NCI-H2227 treated with DMSO at 0.1 percent for 48 hours (cell line): ENCODE data around the gene CELSR1.

Source experiments
- DNase-seq: peaks from one replicate; lab custom pipeline; 2025; lab: John Stamatoyannopoulos, UW

Gene CELSR1

GRCh38 chr22:46537225-46537945 is at the start of gene CELSR1:
TSS of gene CELSR1 (minus strand) at chr22:46537620. CDS start at chr22:46537170, 450 bp downstream.
- peak; percentile 15 for DNase-seq

GRCh38 chr22:46587061-46587460 is 49.6 kb upstream of the CELSR1 start:
- DNase-seq, result no peak

GRCh38 chr22:46586531-46587011 is 49.2 kb upstream of the CELSR1 start:
- no peak for DNase-seq

- DNase-seq, result no peak
These were observed 48.7 kb upstream of the CELSR1 start for GRCh38 chr22:46586123-46586519.

- no peak for DNase-seq
These were observed 48.1 kb upstream of the CELSR1 start for GRCh38 chr22:46585340-46586122.

GRCh38 chr22:46584081-46584921 is 46.9 kb upstream of the CELSR1 start:
- no peak for DNase-seq

GRCh38 chr22:46583571-46583970 is 46.2 kb upstream of the CELSR1 start:
- no peak for DNase-seq

- no peak for DNase-seq
These were observed 45.0 kb upstream of the CELSR1 start for GRCh38 chr22:46582281-46582933.

- DNase-seq, result no peak
These were observed 44.3 kb upstream of the CELSR1 start for GRCh38 chr22:46581538-46582244.

- DNase-seq, result peak; percentile 91
These were observed 43.6 kb upstream of the CELSR1 start for GRCh38 chr22:46580940-46581537.

- DNase-seq, result no peak
These were observed 42.5 kb upstream of the CELSR1 start for GRCh38 chr22:46579751-46580449.

GRCh38 chr22:46578824-46579561 is 41.6 kb upstream of the CELSR1 start:
- DNase-seq, result no peak

GRCh38 chr22:46578251-46578823 is 40.9 kb upstream of the CELSR1 start:
- DNase-seq, result no peak

GRCh38 chr22:46577368-46578249 is 40.2 kb upstream of the CELSR1 start:
- DNase-seq, result no peak

- no peak for DNase-seq
These were observed 39.3 kb upstream of the CELSR1 start for GRCh38 chr22:46576556-46577367.

- DNase-seq, result no peak
These were observed 38.6 kb upstream of the CELSR1 start for GRCh38 chr22:46575911-46576555.
